Parathyroid adenoma (tissue), 2 donors: Measurements from ENCODE around the gene CCDC187.
"Not testable (repeated sequence)": the region's sequence is repeated elsewhere in the genome, so short reads cannot be mapped to it uniquely, and the experiment has no call there.

ENCODE experiments used
- H2AFZ ChIP-seq: fragments of 300-600 bp; sonication (generic); one replicate; pipeline ENCODE4 v1.7.0; 2017; ENCODE audit warnings: antibody characterized with exemption, mild to moderate bottlenecking
- H3K27ac ChIP-seq: fragments of 300-600 bp; sonication (generic); one replicate; pipeline ENCODE4 v1.7.0; 2017
- H3K27me3 ChIP-seq: fragments of 300-600 bp; sonication (generic); one replicate; pipeline ENCODE4 v1.7.0; 2017; ENCODE audit warnings: low read length; ENCODE audit not compliant: control insufficient read depth, insufficient read depth
- H3K36me3 ChIP-seq: fragments of 300-600 bp; sonication (generic); one replicate; pipeline ENCODE4 v1.7.0; 2017; ENCODE audit warnings: low read length; ENCODE audit not compliant: control insufficient read depth, insufficient read depth
- H3K4me1 ChIP-seq: fragments of 300-600 bp; sonication (generic); one replicate; pipeline ENCODE4 v1.7.0; 2017; ENCODE audit warnings: control low read depth
- H3K4me2 ChIP-seq: fragments of 300-600 bp; sonication (generic); one replicate; pipeline ENCODE4 v1.7.0; 2017; ENCODE audit warnings: low read length
- H3K4me3 ChIP-seq: fragments of 300-600 bp; sonication (generic); one replicate; pipeline ENCODE4 v1.7.0; 2017; ENCODE audit warnings: low read depth, low read length
- H3K79me2 ChIP-seq: fragments of 300-600 bp; sonication (generic); one replicate; pipeline ENCODE4 v1.7.0; 2017; ENCODE audit warnings: control low read depth
- H3K9ac ChIP-seq: fragments of 300-600 bp; sonication (generic); one replicate; pipeline ENCODE4 v1.7.0; 2017; ENCODE audit warnings: mild to moderate bottlenecking
- H3K9me3 ChIP-seq: fragments of 300-600 bp; sonication (generic); one replicate; pipeline ENCODE4 v1.7.0; 2017; ENCODE audit warnings: low read length; ENCODE audit not compliant: control insufficient read depth
- CTCF ChIP-seq: fragments of 300-600 bp; sonication (generic); IDR thresholded peaks from one replicate; pipeline ENCODE4 v1.7.0; 2017; ENCODE audit warnings: antibody characterized with exemption, mild to moderate bottlenecking
- donor health status: primary hyperparathyroidism.

Gene CCDC187

DNA sequence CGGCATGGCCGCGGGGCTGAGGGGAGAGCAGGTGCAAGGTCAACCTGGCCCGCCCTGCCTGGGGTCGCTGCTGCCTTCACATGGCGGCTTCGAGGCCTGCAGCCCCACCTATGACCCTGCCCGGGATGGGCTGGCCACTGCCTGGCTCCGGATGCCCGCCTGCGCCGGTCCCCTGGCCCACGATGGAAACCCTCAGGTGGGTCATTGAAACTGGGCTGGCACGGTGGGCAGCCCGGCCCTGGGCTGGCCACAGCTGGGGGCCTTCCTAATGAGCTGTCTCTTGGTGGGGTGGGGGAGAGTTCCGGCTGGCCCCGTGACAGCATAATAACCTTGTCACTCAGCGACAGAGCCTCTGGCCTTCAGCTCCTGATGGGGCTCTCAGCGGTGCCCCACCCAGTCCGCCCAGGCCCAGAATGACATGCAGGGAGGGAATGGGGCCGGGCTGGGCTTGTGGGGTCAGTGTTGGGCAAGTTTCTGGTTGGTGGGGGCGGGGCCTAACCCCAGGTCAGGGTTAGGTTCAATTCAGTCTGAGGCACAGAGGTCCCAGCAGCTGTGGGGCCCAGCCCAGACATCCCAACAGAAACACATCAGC lies at the start of gene CCDC187:
Gene CCDC187 (minus strand): TSS at position 270 of the 592 bp plus-strand sequence. CDS start 264 bp downstream, at position 6.
- Histone ChIP-seq H3K79me2 (no peaks in the 10 kb centered on the region), H2AFZ (no peak within 1 kb of the TSS), H3K27me3 (no peaks in the 10 kb centered on the region), H3K9me3 (no peaks in the 10 kb centered on the region), H3K27ac (no peak within 1 kb of the TSS), H3K9ac (no peak within 1 kb of the TSS), H3K4me2 (no peak within 1 kb of the TSS), H3K36me3 (no peaks in the 10 kb centered on the region), H3K4me3 (no peak within 1 kb of the TSS), H3K4me1 (no peaks in the 10 kb centered on the region)
- no peak for TF ChIP-seq CTCF

DNA sequence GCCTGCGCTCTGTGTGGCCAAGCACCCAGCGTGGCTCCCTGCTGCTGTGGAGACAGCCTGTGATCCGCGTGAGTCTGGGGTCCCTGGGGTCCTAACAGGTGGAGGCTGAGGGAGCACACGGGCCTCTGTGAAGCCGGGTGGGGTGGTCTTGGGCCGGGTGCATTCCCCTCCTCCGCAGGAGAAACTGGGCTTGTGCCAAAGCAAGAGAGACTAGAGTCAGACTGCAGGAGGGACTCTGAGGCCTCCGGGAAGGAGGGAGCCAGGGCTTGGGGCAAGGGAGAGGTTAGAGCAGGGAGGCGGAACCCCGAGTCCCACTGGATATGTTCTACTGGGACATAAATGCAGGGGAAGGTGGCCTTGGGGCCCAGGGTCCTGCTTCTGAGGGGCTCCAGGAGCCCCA lies 49.2 kb upstream of the CCDC187 start:
- H3K27ac ChIP-seq = no peak overlapping the region
- no peaks in the 10 kb centered on the region for H3K36me3 ChIP-seq
- H3K9me3 ChIP-seq = no peaks in the 10 kb centered on the region
- H3K9ac ChIP-seq = no peak overlapping the region
- no peaks in the 10 kb centered on the region for H3K27me3 ChIP-seq
- H3K79me2 ChIP-seq = no peaks in the 10 kb centered on the region
- no peak overlapping the region for H3K4me2 ChIP-seq
- H3K4me3 ChIP-seq = no peak overlapping the region
- TF ChIP-seq CTCF = no peak
- H2AFZ ChIP-seq = no peak overlapping the region
- no peaks in the 10 kb centered on the region for H3K4me1 ChIP-seq

GRCh38 chr9:136352682-136353081 lies 48.8 kb upstream of the CCDC187 start:
- H3K79me2 ChIP-seq = no peaks in the 10 kb centered on the region
- H3K4me1 ChIP-seq = no peaks in the 10 kb centered on the region
- no peak overlapping the region for H3K4me2 ChIP-seq
- no peak overlapping the region for H3K4me3 ChIP-seq
- H3K9me3 ChIP-seq = no peaks in the 10 kb centered on the region
- H3K27me3 ChIP-seq = no peaks in the 10 kb centered on the region
- H3K9ac ChIP-seq = no peak overlapping the region
- no peak overlapping the region for H3K27ac ChIP-seq
- no peak overlapping the region for H2AFZ ChIP-seq
- TF ChIP-seq CTCF = no peak
- no peaks in the 10 kb centered on the region for H3K36me3 ChIP-seq

DNA sequence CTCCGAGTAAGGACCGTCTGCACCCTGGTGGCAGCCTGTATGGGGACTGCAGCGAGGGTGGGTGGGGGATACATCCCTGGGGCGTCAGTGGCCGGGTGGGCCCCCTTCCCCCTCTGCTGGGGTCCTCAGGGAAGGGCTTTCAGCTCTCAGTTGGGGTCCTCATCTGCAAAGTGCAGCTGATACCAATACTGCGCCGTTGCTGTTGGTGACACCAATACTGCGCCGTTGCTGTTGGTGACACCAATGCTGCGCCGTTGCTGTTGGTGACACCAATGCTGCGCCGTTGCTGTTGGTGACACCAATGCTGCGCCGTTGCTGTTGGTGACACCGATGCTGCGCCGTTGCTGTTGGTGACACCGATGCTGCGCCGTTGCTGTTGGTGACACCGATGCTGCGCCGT lies 48.0 kb upstream of the CCDC187 start:
- not testable (repeated sequence) for H3K4me2 ChIP-seq, H3K9me3 ChIP-seq, H3K4me3 ChIP-seq, H3K27ac ChIP-seq, H2AFZ ChIP-seq, H3K9ac ChIP-seq, H3K27me3 ChIP-seq, H3K36me3 ChIP-seq, H3K4me1 ChIP-seq, H3K79me2 ChIP-seq

GRCh38 chr9:136351252-136351800 lies 47.4 kb upstream of the CCDC187 start:
- H3K27me3 ChIP-seq = no peaks in the 10 kb centered on the region
- no peak overlapping the region for H3K4me2 ChIP-seq
- no peak overlapping the region for H3K4me3 ChIP-seq
- H3K27ac ChIP-seq = no peak overlapping the region
- no peaks in the 10 kb centered on the region for H3K9me3 ChIP-seq
- H3K36me3 ChIP-seq = no peaks in the 10 kb centered on the region
- TF ChIP-seq CTCF = no peak
- H3K79me2 ChIP-seq = no peaks in the 10 kb centered on the region
- H3K9ac ChIP-seq = no peak overlapping the region
- H2AFZ ChIP-seq = no peak overlapping the region
- H3K4me1 ChIP-seq = no peaks in the 10 kb centered on the region
